Central memory CD4-positive, alpha-beta T cell (primary cell): ENCODE results near the gene CMTM3.
"Not testable (repeated sequence)": the region's sequence is repeated elsewhere in the genome, so short reads cannot be mapped to it uniquely, and the experiment has no call there.

Experiments
- DNase-seq: peaks from one replicate; pipeline ENCODE4 v3.0.0; 2022

Gene CMTM3

GRCh38 chr16:66610111-66610820, 5.8 kb downstream of the CMTM3 start:
- DNase-seq: no peak

- DNase-seq: not testable (repeated sequence)
These were observed 7.4 kb downstream of the CMTM3 start for GRCh38 chr16:66611911-66612310.

- no peak for DNase-seq
These were observed 7.9 kb downstream of the CMTM3 start for GRCh38 chr16:66612422-66612821.

- no peak for DNase-seq
These were observed 9.8 kb downstream of the CMTM3 start for GRCh38 chr16:66614161-66614802.

GRCh38 chr16:66616169-66616568, 11.7 kb downstream of the CMTM3 start:
- no peak for DNase-seq

- DNase-seq: no peak
These were observed 12.1 kb downstream of the CMTM3 start for GRCh38 chr16:66616592-66616991.

GRCh38 chr16:66617010-66617434, 12.5 kb downstream of the CMTM3 start:
- DNase-seq: no peak

- no peak for DNase-seq
These were observed 13.2 kb downstream of the CMTM3 start for GRCh38 chr16:66617728-66618127.

- DNase-seq: no peak
These were observed 14.3 kb downstream of the CMTM3 start for GRCh38 chr16:66618588-66619375.

GRCh38 chr16:66619534-66620428, 15.3 kb downstream of the CMTM3 start:
- no peak for DNase-seq

- no peak for DNase-seq
These were observed 15.9 kb downstream of the CMTM3 start for GRCh38 chr16:66620429-66620795.

- DNase-seq: no peak
These were observed 17.5 kb downstream of the CMTM3 start for GRCh38 chr16:66621973-66622372.

- no peak for DNase-seq
These were observed 18.4 kb downstream of the CMTM3 start for GRCh38 chr16:66622863-66623262.

GRCh38 chr16:66623755-66624154, 19.3 kb downstream of the CMTM3 start:
- DNase-seq: no peak

- not testable (repeated sequence) for DNase-seq
These were observed 23.3 kb downstream of the CMTM3 start for GRCh38 chr16:66627611-66628378.

GRCh38 chr16:66629856-66630255, 25.4 kb downstream of the CMTM3 start:
- no peak for DNase-seq

- not testable (repeated sequence) for DNase-seq
These were observed 26.2 kb downstream of the CMTM3 start for GRCh38 chr16:66630561-66631260.

GRCh38 chr16:66631558-66631957, 27.1 kb downstream of the CMTM3 start:
- not testable (repeated sequence) for DNase-seq

- no peak for DNase-seq
These were observed 30.2 kb downstream of the CMTM3 start for GRCh38 chr16:66634527-66635196.

GRCh38 chr16:66635406-66635805, 30.9 kb downstream of the CMTM3 start:
- DNase-seq: no peak

GRCh38 chr16:66636199-66636598, 31.7 kb downstream of the CMTM3 start:
- no peak for DNase-seq
